RKO (cell line): ENCODE data around the gene CLEC11A.
"Not testable (repeated sequence)": the region's sequence is repeated elsewhere in the genome, so short reads cannot be mapped to it uniquely, and the experiment has no call there.

Experiments
- DNase-seq: peaks from one replicate; pipeline ENCODE4 v3.0.0-alpha.2; 2016; ENCODE audit warnings: low spot score

The CLEC11A gene

GRCh38 chr19:50723735-50724521 is 764 bp downstream of the CLEC11A start:
- peak; percentile 80 for DNase-seq

- DNase-seq: peak; percentile 98
Measured at GRCh38 chr19:50724522-50725217, 1.5 kb downstream of the CLEC11A start.

GRCh38 chr19:50725218-50725910 is 2.2 kb downstream of the CLEC11A start:
- DNase-seq: no peak

- DNase-seq: no peak
Measured at GRCh38 chr19:50725911-50726230, 2.7 kb downstream of the CLEC11A start.

- DNase-seq: no peak
Measured at GRCh38 chr19:50728084-50728737, 5.0 kb downstream of the CLEC11A start.

GRCh38 chr19:50729894-50730293 is 6.7 kb downstream of the CLEC11A start:
- no peak for DNase-seq

GRCh38 chr19:50735869-50736268 is 12.7 kb downstream of the CLEC11A start:
- DNase-seq: no peak

GRCh38 chr19:50736338-50736737 is 13.2 kb downstream of the CLEC11A start:
- no peak for DNase-seq

- no peak for DNase-seq
Measured at GRCh38 chr19:50739132-50739913, 16.2 kb downstream of the CLEC11A start.

GRCh38 chr19:50739914-50740426 is 16.8 kb downstream of the CLEC11A start:
- DNase-seq: no peak

- no peak for DNase-seq
Measured at GRCh38 chr19:50741179-50741933, 18.2 kb downstream of the CLEC11A start.

GRCh38 chr19:50743537-50743936 is 20.4 kb downstream of the CLEC11A start:
- no peak for DNase-seq

GRCh38 chr19:50745221-50745620 is 22.1 kb downstream of the CLEC11A start:
- DNase-seq: no peak

GRCh38 chr19:50747141-50747540 is 24.0 kb downstream of the CLEC11A start:
- not testable (repeated sequence) for DNase-seq

GRCh38 chr19:50749490-50749889 is 26.3 kb downstream of the CLEC11A start:
- DNase-seq: no peak

- no peak for DNase-seq
Measured at GRCh38 chr19:50750010-50750409, 26.8 kb downstream of the CLEC11A start.

GRCh38 chr19:50753879-50754278 is 30.7 kb downstream of the CLEC11A start:
- no peak for DNase-seq

- not testable (repeated sequence) for DNase-seq
Measured at GRCh38 chr19:50756244-50756643, 33.1 kb downstream of the CLEC11A start.

- DNase-seq: not testable (repeated sequence)
Measured at GRCh38 chr19:50757624-50758023, 34.5 kb downstream of the CLEC11A start.

- DNase-seq: not testable (repeated sequence)
Measured at GRCh38 chr19:50759076-50759475, 35.9 kb downstream of the CLEC11A start.

GRCh38 chr19:50759886-50760285 is 36.7 kb downstream of the CLEC11A start:
- peak; percentile 76 for DNase-seq
